Caco-2 (cell line): ENCODE data around the gene LMO1. TPM values are rescaled to one million over a fixed set of nuclear protein-coding genes. Genes with fewer than 3 reads are reported as not detected.

ENCODE experiments used
- BruUV-seq: library from RNA; stranded (reverse); fragments of 400-500 nt; replicated peaks from 2 replicates; lab custom pipeline; 2021; lab: Mats Ljungman, UMichigan
- CTCF ChIA-PET: fragments of 300-600 bp; sonication (Branson Sonifier 250); formaldehyde crosslinking; loops from one replicate; lab custom pipeline; 2022; ENCODE audit warnings: antibody characterized with exemption; lab: Charles Lee
- POLR2A ChIA-PET: fragments of 300-600 bp; sonication (Branson Sonifier 250); formaldehyde crosslinking; loops from one replicate; lab custom pipeline; 2022; ENCODE audit warnings: antibody characterized with exemption; lab: Charles Lee
- DNase-seq, 2 experiments: peaks; one replicate each; pipeline versions ENCODE4 v3.0.0 to v3.0.0-alpha.2; 2020 to 2022
- H3K27me3 ChIP-seq: replicated peaks from 2 replicates; pipeline ENCODE4 v1.6.0; 2011; ENCODE audit warnings: low read length; ENCODE audit not compliant: control insufficient read depth, insufficient read depth
- H3K36me3 ChIP-seq: 2 replicates; pipeline ENCODE4 v1.5.1; 2011; ENCODE audit warnings: low read length; ENCODE audit not compliant: control insufficient read depth, insufficient read depth
- H3K4me1 ChIP-seq: fragments of 250-450 bp; sonication (Bioruptor Pico); 2 replicates; pipeline ENCODE4 v1.5.1; 2020; ENCODE audit warnings: mild to moderate bottlenecking
- H3K4me3 ChIP-seq: 2 replicates; pipeline ENCODE4 v1.5.1; 2011; ENCODE audit warnings: low read depth, mild to moderate bottlenecking, control low read depth, low read length
- H3K9me3 ChIP-seq: fragments of 250-450 bp; sonication (Bioruptor Pico); 2 replicates; pipeline ENCODE4 v1.5.1; 2020; ENCODE audit warnings: mild to moderate bottlenecking, moderate library complexity
- H3K27ac Mint-ChIP-seq: one replicate; pipeline ENCODE4 v1.8.0; 2022; ENCODE audit warnings: mixed read lengths; ENCODE audit not compliant: unreplicated experiment
- H3K27me3 Mint-ChIP-seq: one replicate; pipeline ENCODE4 v1.8.0; 2022; ENCODE audit warnings: mixed read lengths; ENCODE audit not compliant: insufficient read depth, unreplicated experiment
- H3K36me3 Mint-ChIP-seq: one replicate; pipeline ENCODE4 v1.8.0; 2022; ENCODE audit warnings: mild to moderate bottlenecking, mixed read lengths; ENCODE audit not compliant: insufficient read depth, unreplicated experiment
- H3K4me1 Mint-ChIP-seq: one replicate; pipeline ENCODE4 v1.8.0; 2022; ENCODE audit warnings: low read depth, mixed read lengths; ENCODE audit not compliant: unreplicated experiment
- H3K4me3 Mint-ChIP-seq: one replicate; pipeline ENCODE4 v1.8.0; 2022; ENCODE audit warnings: mild to moderate bottlenecking, moderate library complexity, mixed read lengths; ENCODE audit not compliant: unreplicated experiment
- H3K9me3 Mint-ChIP-seq: one replicate; pipeline ENCODE4 v1.8.0; 2022; ENCODE audit warnings: mixed read lengths; ENCODE audit not compliant: unreplicated experiment
- intact Hi-C: fragments of 100-400 bp; cut with micrococcal nuclease; formaldehyde crosslinking; loops from one replicate; pipeline ENCODE4 v1.10.0; 2022; ENCODE audit not compliant: unreplicated experiment
- total RNA-seq: library from RNA; stranded (reverse); gene quantifications from 2 replicates; pipeline ENCODE4 v1.2.3, GENCODE V29; 2022
- TF ChIP-seq, protein P1 (sequence below), 2 experiments: fragments of 200-600 bp in 1 of 2; IDR thresholded peaks; 1 replicate in 1 of 2; 2 replicates in 1 of 2; pipeline versions ENCODE4 v1.5.1 to v1.8.0; 2011 to 2022; ENCODE audit warnings: antibody characterized with exemption in 1 of 2, control low read depth in 1 of 2, inconsistent platforms in 1 of 2, low read depth in 1 of 2, low read length in 1 of 2, mild to moderate bottlenecking in 1 of 2, moderate library complexity in 1 of 2; ENCODE audit not compliant: insufficient read depth in 1 of 2, severe bottlenecking in 1 of 2, unreplicated experiment in 1 of 2

LMO1 gene
- total RNA-seq, 1 experiment from 2014 or later = not detected

DNA sequence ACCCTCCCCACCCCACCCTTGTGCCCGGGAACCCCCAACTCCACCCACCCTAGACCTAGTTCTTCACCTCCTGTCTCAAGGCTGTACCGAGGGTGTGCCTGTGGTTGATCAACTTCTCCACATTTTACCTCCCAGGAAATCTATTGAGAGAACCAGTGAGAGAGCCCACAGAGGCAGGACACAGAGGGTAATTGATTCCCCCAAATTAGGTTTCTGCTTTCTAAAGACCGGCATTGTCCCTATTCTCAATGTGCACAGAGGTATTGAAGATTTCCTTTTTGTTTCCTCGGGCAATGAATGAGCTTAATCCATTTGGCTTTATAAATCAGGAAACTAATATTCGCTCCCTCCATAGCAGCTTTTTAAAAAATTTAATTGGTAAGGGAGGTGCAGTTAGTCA is 6.0 kb upstream of the LMO1 start:
- BruUV-seq = no TSS peak
- intact Hi-C loops = no loop called here
- Histone ChIP-seq H3K4me3 (no peak overlapping the region), H3K9me3 (no peaks in the 10 kb centered on the region), H3K4me1 (no peaks in the 10 kb centered on the region), H3K36me3 (no peaks in the 10 kb centered on the region), H3K27me3 (peaks cover 2% of the 10 kb centered on the region; the same call in 1 of the 2 replicates)
- Mint-ChIP-seq H3K4me3 (no peak overlapping the region), H3K36me3 (no peaks in the 10 kb centered on the region), H3K9me3 (peaks cover 9% of the 10 kb centered on the region), H3K27me3 (peaks cover 24% of the 10 kb centered on the region), H3K4me1 (no peaks in the 10 kb centered on the region), H3K27ac (no peak overlapping the region)
- POLR2A ChIA-PET = no interaction called here
- DNase-seq = no peak
- CTCF ChIA-PET = interaction anchor here (1.1 kb wide), 1 partner anchor 16 kb away, joined by 3 read pairs; no protein-coding TSS in a partner anchor
- TF ChIP-seq, protein P1, sequence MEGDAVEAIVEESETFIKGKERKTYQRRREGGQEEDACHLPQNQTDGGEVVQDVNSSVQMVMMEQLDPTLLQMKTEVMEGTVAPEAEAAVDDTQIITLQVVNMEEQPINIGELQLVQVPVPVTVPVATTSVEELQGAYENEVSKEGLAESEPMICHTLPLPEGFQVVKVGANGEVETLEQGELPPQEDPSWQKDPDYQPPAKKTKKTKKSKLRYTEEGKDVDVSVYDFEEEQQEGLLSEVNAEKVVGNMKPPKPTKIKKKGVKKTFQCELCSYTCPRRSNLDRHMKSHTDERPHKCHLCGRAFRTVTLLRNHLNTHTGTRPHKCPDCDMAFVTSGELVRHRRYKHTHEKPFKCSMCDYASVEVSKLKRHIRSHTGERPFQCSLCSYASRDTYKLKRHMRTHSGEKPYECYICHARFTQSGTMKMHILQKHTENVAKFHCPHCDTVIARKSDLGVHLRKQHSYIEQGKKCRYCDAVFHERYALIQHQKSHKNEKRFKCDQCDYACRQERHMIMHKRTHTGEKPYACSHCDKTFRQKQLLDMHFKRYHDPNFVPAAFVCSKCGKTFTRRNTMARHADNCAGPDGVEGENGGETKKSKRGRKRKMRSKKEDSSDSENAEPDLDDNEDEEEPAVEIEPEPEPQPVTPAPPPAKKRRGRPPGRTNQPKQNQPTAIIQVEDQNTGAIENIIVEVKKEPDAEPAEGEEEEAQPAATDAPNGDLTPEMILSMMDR (IDR thresholded peaks at IDR 0.05; ENCODE audit: insufficient read depth in 1 of 2, low read depth in 1 of 2, low read length in 1 of 2, severe bottlenecking in 1 of 2, unreplicated experiment in 1 of 2) = no peak

DNA sequence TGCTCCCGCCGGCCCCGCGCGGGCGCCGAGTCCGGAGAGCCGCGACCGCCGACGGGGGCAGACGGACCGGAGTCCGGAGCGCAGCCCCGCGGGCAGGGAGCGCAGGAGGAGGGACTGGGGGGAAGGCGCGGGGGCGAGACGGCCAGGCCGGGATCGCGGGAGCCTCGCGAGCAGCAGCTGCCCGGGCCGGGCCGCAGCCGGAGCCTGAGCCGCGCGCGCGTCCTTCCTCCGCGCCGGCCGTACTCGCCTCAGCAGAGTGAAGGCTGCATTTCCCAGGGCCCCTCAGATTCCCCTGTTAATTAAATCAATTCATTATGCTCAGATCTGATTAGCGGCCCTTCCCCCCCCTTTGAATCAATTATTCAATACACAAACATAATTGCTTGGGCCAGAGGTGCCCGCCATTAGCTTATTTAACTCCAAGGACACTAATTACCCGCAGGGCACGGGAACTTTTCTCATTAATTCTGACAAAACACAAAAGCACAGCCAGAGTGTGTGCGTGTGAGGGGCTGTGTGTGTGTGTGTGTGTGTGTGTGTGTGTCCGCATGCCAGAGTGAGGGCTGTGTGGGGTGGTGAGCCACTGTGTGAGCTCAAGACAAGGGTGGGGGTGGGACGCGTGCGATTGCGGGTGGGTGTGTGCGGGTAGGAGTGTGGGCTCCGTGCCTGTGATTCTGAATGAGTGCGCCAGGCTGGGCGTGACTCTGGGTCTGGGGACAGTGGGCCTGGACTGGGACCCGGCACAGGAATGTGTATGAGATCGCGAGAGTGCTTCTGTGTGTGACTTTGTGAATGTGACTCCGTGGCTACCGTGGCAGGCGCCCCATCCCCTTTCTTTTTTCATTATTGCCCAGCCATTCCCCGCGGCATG is 5.1 kb upstream of the LMO1 start:
- BruUV-seq = no TSS peak
- no peak overlapping the region for H3K27ac Mint-ChIP-seq
- Histone ChIP-seq H3K36me3 (no peaks in the 10 kb centered on the region), H3K4me1 (no peaks in the 10 kb centered on the region), H3K4me3 (no peak overlapping the region), H3K9me3 (no peaks in the 10 kb centered on the region), H3K27me3 (peaks cover 2% of the 10 kb centered on the region; the same call in 1 of the 2 replicates)
- H3K4me3 Mint-ChIP-seq = no peak overlapping the region
- TF ChIP-seq, protein P1 (IDR thresholded peaks at IDR 0.05; ENCODE audit: insufficient read depth in 1 of 2, low read depth in 1 of 2, low read length in 1 of 2, severe bottlenecking in 1 of 2, unreplicated experiment in 1 of 2) = no peak
- intact Hi-C loops = no loop called here
- peaks cover 6% of the 10 kb centered on the region for H3K4me1 Mint-ChIP-seq
- H3K36me3 Mint-ChIP-seq = no peaks in the 10 kb centered on the region
- POLR2A ChIA-PET = no interaction called here
- H3K27me3 Mint-ChIP-seq = peaks cover 24% of the 10 kb centered on the region
- CTCF ChIA-PET = interaction anchor here (1.1 kb wide), 1 partner anchor 16 kb away, joined by 3 read pairs; no protein-coding TSS in a partner anchor
- peaks cover under 1% of the 10 kb centered on the region for H3K9me3 Mint-ChIP-seq
- peak in 1 of 2 experiments; percentile 14 for DNase-seq

- TF ChIP-seq, protein P1 (IDR thresholded peaks at IDR 0.05; ENCODE audit: insufficient read depth in 1 of 2, low read depth in 1 of 2, low read length in 1 of 2, severe bottlenecking in 1 of 2, unreplicated experiment in 1 of 2) = no peak
- Histone ChIP-seq H3K4me1 (no peaks in the 10 kb centered on the region), H3K9me3 (no peaks in the 10 kb centered on the region), H3K4me3 (no peak overlapping the region), H3K27me3 (peaks cover 2% of the 10 kb centered on the region; the same call in 1 of the 2 replicates), H3K36me3 (no peaks in the 10 kb centered on the region)
- Mint-ChIP-seq H3K9me3 (no peaks in the 10 kb centered on the region), H3K4me1 (peaks cover 7% of the 10 kb centered on the region), H3K27ac (no peak overlapping the region), H3K36me3 (no peaks in the 10 kb centered on the region), H3K4me3 (no peak overlapping the region), H3K27me3 (peaks cover 24% of the 10 kb centered on the region)
- BruUV-seq = no TSS peak
- CTCF ChIA-PET = no interaction called here
- peak in 1 of 2 experiments; percentile 20 for DNase-seq
- POLR2A ChIA-PET = no interaction called here
- intact Hi-C loops = no loop called here
Measured at GRCh38 chr11:8267831-8268529, 4.3 kb upstream of the LMO1 start.
